Fibroblast of lung (primary cell): Measurements from ENCODE around the gene GCK. TPM values are rescaled to one million over a fixed set of nuclear protein-coding genes. Genes with fewer than 3 reads are reported as not detected.
A peak's percentile ranks its signal among the peaks of the same experiment; 100 is the strongest.
"Not testable (repeated sequence)": the region's sequence is repeated elsewhere in the genome, so short reads cannot be mapped to it uniquely, and the experiment has no call there.

ENCODE experiments used
- DNase-seq, 2 donors: peaks; one replicate each; pipeline versions ENCODE4 v3.0.0 to v3.0.0-alpha.2; 2010; ENCODE audit warnings: low read depth in 2 of 2
- H2AFZ ChIP-seq: 2 replicates; pipeline ENCODE4 v1.5.1; 2012; ENCODE audit warnings: low read length, control low read depth, inconsistent platforms
- H3K27ac ChIP-seq: 2 replicates; pipeline ENCODE4 v1.5.1; 2011; ENCODE audit warnings: low read length, control low read depth; ENCODE audit not compliant: insufficient read depth
- H3K27me3 ChIP-seq: 2 replicates; pipeline ENCODE4 v1.5.1; 2011; ENCODE audit warnings: mild to moderate bottlenecking, low read length; ENCODE audit not compliant: control insufficient read depth, insufficient read depth
- H3K36me3 ChIP-seq: 2 replicates; pipeline ENCODE4 v1.5.1; 2011; ENCODE audit warnings: low read length; ENCODE audit not compliant: control insufficient read depth, insufficient read depth
- H3K4me1 ChIP-seq: 2 replicates; pipeline ENCODE4 v1.5.1; 2011; ENCODE audit warnings: low read length; ENCODE audit not compliant: control insufficient read depth, insufficient read depth; ENCODE audit errors: extremely low read depth
- H3K4me2 ChIP-seq: 2 replicates; pipeline ENCODE4 v1.5.1; 2011; ENCODE audit warnings: low read length, control low read depth; ENCODE audit not compliant: insufficient read depth; ENCODE audit errors: extremely low read depth
- H3K4me3 ChIP-seq, 4 experiments: fragments of 200-600 bp in 1 of 4; sonication (generic) in 1 of 4; replicated peaks in 1 of 4; 2 replicates each; pipeline ENCODE4 v1.5.1; 2011 to 2016; ENCODE audit warnings: low read length in 4 of 4, low read depth in 3 of 4, mild to moderate bottlenecking in 3 of 4, control low read depth in 2 of 4, inconsistent platforms in 1 of 4, mixed read lengths in 1 of 4; ENCODE audit not compliant: insufficient read depth in 1 of 4; ENCODE audit errors: control extremely low read depth in 1 of 4
- H3K79me2 ChIP-seq: 2 replicates; pipeline ENCODE4 v1.5.1; 2012; ENCODE audit warnings: mild to moderate bottlenecking, low read length, inconsistent platforms; ENCODE audit not compliant: control insufficient read depth, insufficient read depth
- H3K9ac ChIP-seq: 2 replicates; pipeline ENCODE4 v1.5.1; 2011; ENCODE audit warnings: mild to moderate bottlenecking, low read length, control low read depth; ENCODE audit not compliant: insufficient read depth
- H3K9me3 ChIP-seq: 2 replicates; pipeline ENCODE4 v1.5.1; 2012; ENCODE audit warnings: low read depth, low read length; ENCODE audit not compliant: control insufficient read depth, insufficient read depth
- H4K20me1 ChIP-seq: 2 replicates; pipeline ENCODE4 v1.5.1; 2011; ENCODE audit warnings: low read length; ENCODE audit not compliant: control insufficient read depth, insufficient read depth; ENCODE audit errors: extremely low read depth
- EZH2 ChIP-seq: IDR thresholded peaks from 2 replicates; pipeline ENCODE4 v1.5.1; 2012; ENCODE audit warnings: low read length, control low read depth, mild to moderate bottlenecking; ENCODE audit errors: missing control alignments
- polyA plus RNA-seq, 2 donors: library from polyadenylated mRNA; depleted of rRNA in 1 of 2; stranded (reverse) in 1 of 2; unstranded in 1 of 2; fragments of >200 nt; gene quantifications; 2 replicates each; pipeline ENCODE4 v1.2.1, GENCODE V29; 2011 to 2012; ENCODE audit warnings: missing spikeins in 1 of 2
- total RNA-seq: library from RNA; depleted of rRNA; stranded (reverse); fragments of >200 nt; gene quantifications from 2 replicates; pipeline ENCODE4 v1.2.1, GENCODE V29; 2014
- TF ChIP-seq, protein P1 (sequence below), 2 donors: IDR thresholded peaks in 1 of 2; conservative IDR thresholded peaks in 1 of 2; 1 replicate in 1 of 2; 2 replicates in 1 of 2; pipeline ENCODE4 v1.5.1; 2011 to 2012; ENCODE audit warnings: low read length in 2 of 2, control low read depth in 1 of 2, inconsistent platforms in 1 of 2, low read depth in 1 of 2, mild to moderate bottlenecking in 1 of 2

The GCK gene
- total and polyA plus RNA-seq, 2 donors (not counting 1 experiment from before 2014, with no cell fraction given) = 0.14 to 1.7 TPM

DNA sequence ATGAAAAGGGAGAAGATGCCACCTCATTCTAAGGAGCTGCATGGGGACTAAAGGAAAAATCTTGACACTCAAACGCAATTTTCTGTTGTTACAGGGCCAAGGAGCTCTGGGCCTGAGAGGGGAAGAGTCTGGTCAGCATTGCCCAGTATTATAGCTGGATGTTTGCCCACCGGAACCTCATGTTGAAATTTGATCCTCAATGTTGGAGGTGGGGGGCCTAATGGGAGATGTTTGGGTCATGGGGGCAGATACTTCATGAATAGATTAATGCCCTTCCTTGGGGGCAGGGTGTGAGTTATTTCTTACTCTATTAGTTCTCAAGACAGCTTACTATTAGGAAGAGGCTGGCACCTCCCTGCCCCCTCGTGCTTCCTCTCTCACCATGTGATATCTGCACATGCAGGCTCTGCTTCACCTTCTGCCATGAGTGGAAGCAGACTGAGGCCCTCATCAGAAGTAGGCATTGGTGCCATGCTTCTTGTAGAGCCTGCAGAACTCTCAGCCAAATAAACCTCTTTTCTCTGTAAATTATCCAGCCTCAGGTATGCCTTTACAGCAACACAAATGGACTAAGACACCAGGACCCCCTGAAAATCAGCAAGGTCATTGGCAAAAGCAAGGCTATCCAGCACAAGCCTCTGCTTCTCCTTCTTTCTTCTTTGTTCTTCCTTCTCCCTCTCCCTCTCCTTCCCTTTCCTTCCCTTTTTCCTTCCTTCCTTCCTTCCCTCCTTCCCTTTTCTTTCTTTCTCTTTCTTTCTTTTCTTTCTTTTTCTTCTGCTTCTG lies 15.1 kb downstream of the GCK start:
- no peak overlapping the region for H3K4me2 ChIP-seq
- H4K20me1 ChIP-seq = no peaks in the 10 kb centered on the region
- H3K9me3 ChIP-seq = no peaks in the 10 kb centered on the region
- H3K79me2 ChIP-seq = no peaks in the 10 kb centered on the region
- DNase-seq = no peak
- no peaks in the 10 kb centered on the region for H3K36me3 ChIP-seq
- H2AFZ ChIP-seq = no peak overlapping the region
- H3K9ac ChIP-seq = no peak overlapping the region
- H3K4me3 ChIP-seq = no peak overlapping the region
- no peak overlapping the region for H3K27ac ChIP-seq
- no peaks in the 10 kb centered on the region for H3K4me1 ChIP-seq
- no peak for TF ChIP-seq EZH2
- TF ChIP-seq, protein P1, sequence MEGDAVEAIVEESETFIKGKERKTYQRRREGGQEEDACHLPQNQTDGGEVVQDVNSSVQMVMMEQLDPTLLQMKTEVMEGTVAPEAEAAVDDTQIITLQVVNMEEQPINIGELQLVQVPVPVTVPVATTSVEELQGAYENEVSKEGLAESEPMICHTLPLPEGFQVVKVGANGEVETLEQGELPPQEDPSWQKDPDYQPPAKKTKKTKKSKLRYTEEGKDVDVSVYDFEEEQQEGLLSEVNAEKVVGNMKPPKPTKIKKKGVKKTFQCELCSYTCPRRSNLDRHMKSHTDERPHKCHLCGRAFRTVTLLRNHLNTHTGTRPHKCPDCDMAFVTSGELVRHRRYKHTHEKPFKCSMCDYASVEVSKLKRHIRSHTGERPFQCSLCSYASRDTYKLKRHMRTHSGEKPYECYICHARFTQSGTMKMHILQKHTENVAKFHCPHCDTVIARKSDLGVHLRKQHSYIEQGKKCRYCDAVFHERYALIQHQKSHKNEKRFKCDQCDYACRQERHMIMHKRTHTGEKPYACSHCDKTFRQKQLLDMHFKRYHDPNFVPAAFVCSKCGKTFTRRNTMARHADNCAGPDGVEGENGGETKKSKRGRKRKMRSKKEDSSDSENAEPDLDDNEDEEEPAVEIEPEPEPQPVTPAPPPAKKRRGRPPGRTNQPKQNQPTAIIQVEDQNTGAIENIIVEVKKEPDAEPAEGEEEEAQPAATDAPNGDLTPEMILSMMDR (conservative IDR thresholded peaks at IDR 0.05 in 1 of 2, IDR thresholded peaks at IDR 0.05 in 1 of 2; ENCODE audit: low read depth in 1 of 2, low read length in 2 of 2) = no peak
- H3K27me3 ChIP-seq = peaks cover 8% of the 10 kb centered on the region

DNA sequence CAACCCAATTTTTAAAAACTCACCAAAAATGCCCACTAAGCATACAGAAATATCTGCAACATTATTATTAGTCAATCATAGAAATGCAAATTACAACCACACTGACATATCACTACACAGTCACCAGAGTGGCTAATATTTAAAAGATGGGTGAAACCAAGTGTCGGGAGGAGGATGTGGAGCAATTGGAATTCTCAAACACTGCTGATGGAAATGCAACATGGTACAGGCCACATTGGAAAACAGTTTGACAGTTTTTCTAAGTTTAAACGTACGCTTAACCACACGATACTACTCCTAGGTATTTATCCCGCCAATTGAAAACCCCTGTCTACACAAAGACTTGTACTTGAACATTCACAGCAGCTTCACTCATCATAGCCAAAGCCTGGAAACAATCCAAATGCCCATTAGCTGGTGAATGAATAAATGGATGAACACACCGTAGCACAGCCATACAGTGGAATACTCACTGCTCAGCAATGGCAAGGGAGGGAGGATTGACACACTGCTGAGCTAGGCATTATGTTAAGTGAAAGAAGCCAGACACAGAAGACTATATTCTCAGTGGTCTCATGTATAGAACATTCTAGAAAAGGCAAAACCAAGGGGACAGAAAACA lies 16.3 kb downstream of the GCK start:
- H3K36me3 ChIP-seq = no peaks in the 10 kb centered on the region
- peaks cover 7% of the 10 kb centered on the region for H3K27me3 ChIP-seq
- H3K9ac ChIP-seq = no peak overlapping the region
- H3K4me2 ChIP-seq = no peak overlapping the region
- H3K79me2 ChIP-seq = no peaks in the 10 kb centered on the region
- peak in 1 of 2 donors; percentile 18 for DNase-seq
- no peaks in the 10 kb centered on the region for H4K20me1 ChIP-seq
- no peaks in the 10 kb centered on the region for H3K9me3 ChIP-seq
- no peak overlapping the region for H2AFZ ChIP-seq
- no peak overlapping the region for H3K27ac ChIP-seq
- TF ChIP-seq, protein P1 (conservative IDR thresholded peaks at IDR 0.05 in 1 of 2, IDR thresholded peaks at IDR 0.05 in 1 of 2; ENCODE audit: low read depth in 1 of 2, low read length in 2 of 2) = no peak
- TF ChIP-seq EZH2 = no peak
- no peak overlapping the region for H3K4me3 ChIP-seq
- no peaks in the 10 kb centered on the region for H3K4me1 ChIP-seq

DNA sequence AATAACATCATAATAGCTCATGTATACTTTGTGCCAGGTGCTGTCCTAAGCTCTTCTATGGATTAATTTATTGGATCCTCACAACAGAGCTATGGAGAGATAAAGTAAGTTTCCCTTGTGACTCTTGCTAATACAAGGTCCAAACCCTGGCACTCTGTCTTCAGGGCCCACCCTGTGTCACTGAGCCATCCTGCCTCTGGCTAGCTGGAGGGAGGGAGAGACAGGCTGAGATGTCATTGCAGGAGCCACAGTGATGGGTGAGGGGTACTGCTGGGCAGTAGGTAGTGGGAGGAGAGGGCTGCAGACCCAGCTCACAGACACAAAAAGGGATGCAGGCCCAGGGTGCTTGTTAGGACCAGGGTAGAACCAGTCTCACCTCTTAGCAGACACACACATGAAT lies 16.9 kb downstream of the GCK start:
- Histone ChIP-seq H3K4me2 (no peak overlapping the region), H3K9me3 (no peaks in the 10 kb centered on the region), H3K9ac (no peak overlapping the region), H3K36me3 (no peaks in the 10 kb centered on the region), H3K27ac (no peak overlapping the region), H3K4me1 (no peaks in the 10 kb centered on the region), H3K27me3 (peaks cover 7% of the 10 kb centered on the region), H3K79me2 (no peaks in the 10 kb centered on the region), H2AFZ (no peak overlapping the region), H3K4me3 (no peak overlapping the region), H4K20me1 (no peaks in the 10 kb centered on the region)
- TF ChIP-seq EZH2 = no peak
- TF ChIP-seq, protein P1 (conservative IDR thresholded peaks at IDR 0.05 in 1 of 2, IDR thresholded peaks at IDR 0.05 in 1 of 2; ENCODE audit: low read depth in 1 of 2, low read length in 2 of 2) = no peak
- DNase-seq = no peak

DNA sequence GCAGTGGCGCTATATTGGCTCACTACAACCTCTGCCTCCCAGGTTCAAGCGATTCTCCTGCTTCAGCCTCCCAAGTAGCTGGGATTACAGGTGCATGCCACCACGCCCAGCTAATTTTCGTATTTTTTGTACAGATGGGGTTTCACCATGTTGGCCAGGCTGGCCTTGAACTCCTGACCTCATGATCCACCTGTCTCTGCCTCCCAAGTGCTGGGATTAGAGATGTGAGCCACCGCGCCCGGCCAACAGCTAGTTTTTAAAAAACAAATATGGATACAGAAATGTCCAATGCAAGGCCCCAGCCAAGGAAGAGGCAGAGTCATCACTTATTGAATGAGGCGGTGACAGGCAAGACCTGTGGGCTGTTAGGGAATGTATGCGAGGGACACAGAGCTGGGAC lies 17.3 kb downstream of the GCK start:
- H3K4me1 ChIP-seq = not testable (repeated sequence)

More for the DNA sequence above, 17.3 kb downstream of the GCK start:
- not testable (repeated sequence) for H3K9me3 ChIP-seq, H4K20me1 ChIP-seq, DNase-seq, H3K4me2 ChIP-seq, H3K4me3 ChIP-seq, H3K27me3 ChIP-seq, H3K79me2 ChIP-seq, H3K36me3 ChIP-seq, H3K9ac ChIP-seq, H3K27ac ChIP-seq, H2AFZ ChIP-seq
